NCI-H69 (cell line): ENCODE results near the gene NAALADL2.

Experiments
- DNase-seq: peaks from one replicate; lab custom pipeline; 2025; lab: John Stamatoyannopoulos, UW

NAALADL2 gene

GRCh38 chr3:175308097-175308496 lies 449.0 kb downstream of the NAALADL2 start:
- no peak for DNase-seq

GRCh38 chr3:175310046-175310445 lies 450.9 kb downstream of the NAALADL2 start:
- DNase-seq, result no peak

DNA sequence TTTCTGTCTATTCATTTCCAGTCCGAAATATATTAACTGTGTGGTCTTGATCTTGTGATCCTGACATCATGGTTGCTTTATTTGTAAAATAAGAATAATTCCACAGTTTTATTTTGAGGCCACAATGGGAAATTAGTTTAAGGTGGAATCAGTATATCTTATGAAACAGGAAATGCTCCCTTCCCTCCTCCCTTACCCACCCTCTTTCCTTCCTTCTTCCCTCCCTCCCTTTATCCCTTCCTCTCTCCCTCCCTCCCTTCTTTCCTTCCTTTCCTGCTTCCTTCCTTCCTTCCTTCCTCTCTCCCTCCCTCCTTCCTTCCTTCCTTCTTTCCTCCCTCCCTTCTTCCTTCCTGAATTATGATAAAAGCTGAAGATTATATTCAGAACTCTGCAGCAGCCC lies 452.3 kb downstream of the NAALADL2 start:
- peak; percentile 27 for DNase-seq

DNA sequence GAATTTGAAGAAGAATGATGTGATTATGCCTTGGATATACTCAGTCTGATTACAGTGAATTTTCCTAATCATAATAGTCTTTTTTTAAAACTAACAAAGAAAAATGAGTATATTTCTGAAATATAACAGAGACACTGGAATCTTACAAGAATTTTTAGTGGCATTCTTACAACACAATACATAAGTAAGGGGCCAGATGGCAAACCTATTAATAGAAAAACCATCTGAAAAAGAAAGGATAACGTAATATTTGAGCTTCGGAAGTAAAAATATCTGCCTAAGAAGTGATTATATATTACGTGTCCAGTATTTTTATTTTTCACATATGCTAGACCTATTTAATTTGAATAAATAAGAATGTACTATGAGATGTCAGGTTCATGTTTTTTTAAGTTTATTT lies 452.8 kb downstream of the NAALADL2 start:
- DNase-seq, result no peak

- DNase-seq, result no peak
Observed at GRCh38 chr3:175312791-175313190, 453.7 kb downstream of the NAALADL2 start.

DNA sequence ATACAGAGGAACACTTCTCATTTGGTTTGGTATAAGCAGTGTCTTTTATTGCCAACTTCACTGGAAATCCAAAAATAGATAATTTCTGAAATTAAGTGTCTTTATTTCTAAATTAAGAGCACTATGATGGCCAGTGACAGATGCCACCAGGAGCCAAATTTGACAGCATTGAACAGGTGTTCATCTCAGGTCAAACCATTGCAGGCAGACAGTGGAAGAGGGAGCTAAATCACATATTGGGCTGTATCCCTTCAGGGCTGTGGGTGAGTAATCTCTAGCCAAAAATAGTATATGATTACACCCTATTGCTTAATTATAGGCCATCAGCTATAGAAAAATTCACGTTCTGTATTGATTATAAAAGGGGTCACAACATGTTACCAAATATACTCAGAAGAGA lies 457.7 kb downstream of the NAALADL2 start:
- peak; percentile 95 for DNase-seq

DNA sequence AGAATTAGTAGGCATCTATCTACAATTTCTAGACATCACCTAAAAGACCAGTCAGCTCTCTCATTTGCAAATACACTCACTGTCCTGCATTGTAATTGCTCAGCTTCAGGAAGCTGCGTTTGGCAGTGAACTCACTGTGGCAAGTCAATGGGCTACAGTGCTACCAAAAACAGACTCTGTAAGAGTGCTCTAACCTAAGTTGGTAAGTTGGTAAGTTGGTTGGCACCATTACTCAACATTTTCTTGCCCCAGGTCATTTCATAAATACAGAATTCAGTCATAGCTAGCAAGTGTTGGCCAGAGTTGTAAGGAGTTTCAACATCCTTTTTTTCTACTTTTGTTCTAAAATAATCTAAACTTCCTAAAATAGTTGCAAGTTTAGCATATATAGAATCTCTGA lies 466.3 kb downstream of the NAALADL2 start:
- no peak for DNase-seq

GRCh38 chr3:175326041-175326440 lies 466.9 kb downstream of the NAALADL2 start:
- DNase-seq, result no peak

DNA sequence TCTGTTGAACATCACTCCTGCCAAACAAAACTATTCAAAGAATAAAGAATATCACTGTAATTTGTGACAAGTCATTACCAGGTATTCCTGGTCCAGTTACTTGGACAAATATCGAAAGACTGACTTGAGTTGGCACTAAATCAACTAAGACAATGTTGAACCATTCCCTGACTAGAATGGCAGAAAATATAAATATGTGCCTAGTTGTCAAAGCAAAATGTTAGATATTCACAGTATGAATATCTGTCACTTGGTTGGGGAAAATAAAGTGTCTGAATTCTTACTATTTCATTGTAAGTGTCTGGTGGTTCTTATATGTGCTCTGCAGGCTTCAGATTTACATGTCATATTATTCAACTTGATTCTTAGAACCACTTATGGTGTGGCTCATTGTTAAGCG lies 470.2 kb downstream of the NAALADL2 start:
- peak; percentile 77 for DNase-seq

DNA sequence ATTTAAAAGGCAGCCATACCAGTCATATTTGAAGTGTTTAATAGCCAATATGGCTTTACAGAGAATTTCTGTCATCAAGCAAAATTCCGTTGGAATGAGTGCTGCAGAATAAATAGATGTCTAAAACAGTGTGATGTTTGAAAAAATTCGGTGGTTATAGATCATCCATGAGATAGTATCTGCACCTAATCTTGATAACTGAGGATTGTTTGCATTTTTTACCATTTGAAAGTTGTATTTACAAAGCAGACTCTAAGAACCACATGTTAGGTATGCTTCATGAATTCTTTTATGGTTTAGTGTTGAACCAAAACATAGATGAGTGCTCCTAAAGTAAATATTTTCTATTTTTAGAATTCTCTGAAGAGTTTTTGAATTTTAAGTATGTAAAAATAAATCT lies 476.1 kb downstream of the NAALADL2 start:
- DNase-seq, result peak; percentile 46

- DNase-seq, result peak; percentile 84
Observed at GRCh38 chr3:175336406-175337133, 477.4 kb downstream of the NAALADL2 start.

DNA sequence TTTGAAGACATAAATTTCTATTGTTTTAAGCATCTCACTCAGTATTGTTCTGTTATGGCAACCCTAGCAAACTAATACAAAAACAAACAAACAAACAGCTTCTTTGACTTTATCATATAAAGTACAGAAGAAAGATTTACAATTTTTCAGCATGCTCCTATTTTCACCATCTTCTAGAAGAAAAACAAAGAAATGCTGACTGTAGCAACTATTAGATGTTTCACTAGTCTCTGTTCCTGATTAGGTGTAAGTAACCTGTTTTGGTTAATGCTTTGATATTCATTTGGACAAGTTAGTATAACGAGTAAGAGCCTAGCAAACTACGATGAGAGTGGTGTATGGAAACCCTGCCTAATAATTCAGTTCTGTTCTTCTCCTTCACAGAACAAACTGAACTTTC lies 478.5 kb downstream of the NAALADL2 start:
- DNase-seq, result no peak

- DNase-seq, result peak; percentile 61
Observed at GRCh38 chr3:175338775-175339535, 479.8 kb downstream of the NAALADL2 start.

DNA sequence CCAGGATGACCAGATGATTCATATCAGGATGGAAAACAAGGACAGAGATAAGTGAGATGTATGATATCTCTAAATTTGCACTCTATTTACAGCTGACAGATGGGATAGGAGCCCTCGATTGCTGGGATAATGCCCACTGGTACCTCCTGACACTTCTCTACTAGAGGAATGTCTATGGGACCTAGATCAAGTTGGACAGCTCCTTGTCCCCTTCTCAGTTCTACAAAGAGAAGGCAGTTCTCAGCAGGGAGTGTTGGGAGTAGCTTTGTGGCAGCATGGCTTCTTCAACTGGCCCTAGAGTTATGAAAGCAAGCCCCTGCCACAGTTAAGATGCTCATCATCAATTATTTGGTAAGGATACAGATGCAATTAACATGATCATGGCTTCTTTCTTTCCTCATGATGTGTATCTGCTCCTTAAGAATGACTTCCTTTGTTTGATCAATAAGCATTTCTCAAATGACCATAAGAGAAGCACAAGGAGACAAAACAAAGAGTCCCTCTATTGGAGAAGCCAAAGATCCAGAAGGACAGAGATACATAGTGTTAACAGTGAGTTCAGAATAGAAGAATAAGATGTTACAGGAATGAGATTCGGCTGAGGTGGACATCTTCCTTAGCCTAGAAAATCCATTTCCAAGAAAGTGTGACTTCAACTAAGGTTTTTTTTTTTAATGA lies 481.3 kb downstream of the NAALADL2 start:
- no peak for DNase-seq

- no peak for DNase-seq
Observed at GRCh38 chr3:175342196-175342595, 483.1 kb downstream of the NAALADL2 start.

- no peak for DNase-seq
Observed at GRCh38 chr3:175343946-175344345, 484.8 kb downstream of the NAALADL2 start.

DNA sequence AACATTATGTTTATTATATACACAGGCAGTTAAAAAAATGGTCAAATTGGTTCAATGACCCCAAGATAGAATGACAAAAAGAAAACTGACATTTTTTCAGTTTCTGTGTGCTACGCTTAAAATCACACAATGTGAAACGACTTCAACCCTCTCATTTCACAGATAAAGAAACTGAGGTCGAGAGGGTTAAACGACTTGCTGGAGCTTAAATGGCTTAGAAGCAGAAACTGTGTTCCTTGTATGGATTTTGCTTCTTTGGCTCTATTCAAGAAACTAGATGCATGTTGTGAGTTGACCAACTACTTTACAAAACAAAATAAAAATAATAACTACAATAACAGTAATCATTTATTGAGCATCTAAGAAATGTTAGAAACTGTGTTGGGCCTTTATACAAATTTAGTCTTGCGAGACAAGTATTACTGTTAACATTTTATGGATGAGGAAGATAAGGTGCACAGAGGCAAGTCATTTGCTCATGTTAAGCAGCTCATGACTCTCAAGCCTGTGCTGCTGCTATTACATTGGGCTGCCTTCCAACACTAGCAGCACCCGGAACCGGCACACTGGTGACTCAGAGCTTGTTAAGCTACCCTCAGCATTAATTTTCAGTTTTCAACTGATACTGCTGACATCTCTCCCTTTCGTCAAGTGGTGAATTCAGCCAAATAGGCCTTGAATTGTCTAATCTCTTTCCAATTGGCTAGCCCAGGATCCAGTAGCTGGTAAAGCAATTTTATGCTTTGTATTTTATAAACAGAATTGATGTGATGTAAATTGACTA lies 487.6 kb downstream of the NAALADL2 start:
- peak; percentile 80 for DNase-seq

GRCh38 chr3:175349168-175349567 lies 490.0 kb downstream of the NAALADL2 start:
- DNase-seq, result no peak

DNA sequence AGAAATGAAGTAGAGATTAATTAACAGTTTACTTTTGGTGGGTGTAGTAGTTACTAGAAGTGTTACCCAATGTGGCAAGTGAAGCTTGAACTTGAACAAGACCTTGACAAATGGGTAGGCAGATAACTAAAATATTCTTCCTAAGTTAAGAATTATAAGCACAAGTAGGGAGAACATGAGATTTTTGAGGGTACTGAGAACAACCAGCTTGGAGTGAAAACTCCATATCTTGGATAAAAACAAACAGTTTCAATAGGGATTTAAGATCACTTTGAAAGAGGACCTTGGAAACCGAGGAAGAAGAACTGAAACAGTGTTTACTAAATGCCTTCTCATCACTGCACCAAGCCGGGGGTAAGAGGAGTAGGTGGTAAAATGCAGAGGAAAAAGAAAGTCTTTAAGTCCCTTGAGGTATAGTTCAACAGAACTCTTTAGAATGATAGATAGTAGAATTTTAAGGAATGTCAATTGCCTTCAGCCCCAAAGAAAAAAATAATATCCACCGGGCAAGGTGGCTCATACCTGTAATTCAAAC lies 496.7 kb downstream of the NAALADL2 start:
- no peak for DNase-seq

DNA sequence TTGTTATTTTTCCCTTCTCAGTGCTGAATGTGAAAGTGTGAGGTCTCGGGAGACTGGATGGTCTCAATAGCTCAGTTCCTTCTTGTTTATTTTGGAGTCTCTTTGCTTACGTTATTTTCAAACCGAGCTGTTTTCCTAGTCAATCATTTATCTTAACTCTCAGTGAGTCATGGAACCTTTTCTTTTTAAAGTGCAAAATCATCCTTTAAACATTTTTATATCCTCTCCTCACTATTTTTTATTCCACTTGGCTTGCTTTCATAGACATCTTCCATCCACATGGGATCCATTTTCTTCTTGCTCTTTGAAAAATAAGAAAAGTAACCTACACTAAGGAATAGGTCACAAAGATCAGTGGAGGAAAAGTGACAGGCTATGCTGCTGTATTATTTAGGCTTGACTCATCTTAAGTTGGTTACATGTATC lies 497.8 kb downstream of the NAALADL2 start:
- DNase-seq, result no peak

- no peak for DNase-seq
Observed at GRCh38 chr3:175357758-175358157, 498.6 kb downstream of the NAALADL2 start.

DNA sequence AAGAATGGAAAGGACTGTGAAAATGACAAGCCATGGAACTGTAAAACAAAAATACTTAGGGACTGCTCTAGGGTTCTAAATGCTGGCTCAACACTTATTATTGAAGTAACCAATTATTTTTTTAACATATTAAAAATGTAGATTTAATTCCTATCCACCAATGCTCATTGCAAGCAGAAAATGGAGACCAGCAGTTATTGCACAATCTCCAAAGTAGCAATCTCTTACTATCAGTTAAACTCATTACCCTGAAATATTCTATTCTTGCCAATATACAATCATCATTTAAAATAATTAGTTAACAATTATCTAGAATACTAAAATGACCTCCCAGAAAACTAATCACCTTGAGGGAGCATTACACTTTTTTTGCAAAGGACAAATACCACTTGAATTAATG lies 499.8 kb downstream of the NAALADL2 start:
- no peak for DNase-seq
